ENCODE data around the gene PKDCC. TPM values are rescaled to one million over a fixed set of nuclear protein-coding genes. Genes with fewer than 3 reads are reported as not detected.
A peak's percentile ranks its signal among the peaks of the same experiment; 100 is the strongest.

Gene PKDCC
- total and polyA plus RNA-seq, 2 of the 13 experiments (the other 11 are each of a cell fraction or from before 2014, with no cell fraction given), result 52.6 to 58.8 TPM

DNA sequence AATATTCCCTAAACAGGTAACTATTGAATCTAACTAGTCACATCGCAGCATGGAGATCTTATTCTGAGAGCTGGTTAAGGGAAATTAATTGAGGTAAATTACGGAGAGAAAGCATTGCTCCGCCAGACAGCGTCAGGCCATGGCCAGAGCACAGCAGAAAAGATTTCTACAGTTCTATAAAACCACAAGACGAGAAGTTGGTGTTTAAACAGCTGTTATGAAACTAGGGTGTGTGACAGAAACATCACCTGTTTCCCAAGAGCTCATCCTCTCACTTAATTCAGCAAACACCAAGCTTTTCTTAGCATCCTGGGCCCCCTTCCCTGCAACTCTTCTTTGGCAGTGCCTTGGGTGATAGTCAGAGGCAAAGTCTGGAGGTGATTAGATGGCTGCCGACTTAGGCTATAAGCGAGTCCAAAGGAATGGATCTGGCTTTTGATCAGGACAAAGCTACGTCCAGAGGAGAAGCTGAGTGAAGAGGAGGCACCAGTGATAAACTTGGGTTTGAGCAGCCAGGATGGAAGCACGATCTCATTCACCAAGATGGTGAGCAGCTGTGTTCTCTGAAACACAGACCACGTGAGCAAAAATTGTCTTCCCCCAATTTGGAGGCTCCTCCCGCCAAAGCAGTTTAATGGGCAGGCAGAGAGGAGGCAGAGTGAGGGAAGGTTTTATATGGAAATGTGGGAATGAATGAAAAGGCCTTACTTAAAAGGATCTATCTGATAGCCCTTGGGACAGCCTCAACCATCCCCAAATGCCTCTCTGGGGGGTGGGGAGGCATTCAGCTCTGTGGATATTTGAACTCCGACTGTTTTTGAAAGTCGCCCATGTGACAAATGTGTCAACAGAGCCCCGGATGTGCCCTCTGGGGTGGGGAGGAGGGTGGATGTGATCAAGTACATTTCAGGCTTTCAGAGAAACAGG is 57.8 kb downstream of the PKDCC start (continued):
- TF ChIP-seq ZNF549 (CRISPR knock-in tag; IDR thresholded peaks at IDR 0.05) (no peak), ZNF580 (CRISPR knock-in tag; IDR thresholded peaks at IDR 0.05; ENCODE audit: borderline replicate concordance, low read depth) (peak; percentile 65), ZNF180 (CRISPR knock-in tag; IDR thresholded peaks at IDR 0.05; ENCODE audit: borderline replicate concordance, low read depth) (no peak), NR3C1 (CRISPR knock-in tag; IDR thresholded peaks at IDR 0.05) (no peak), ZNF878 (CRISPR knock-in tag; IDR thresholded peaks at IDR 0.05) (0 out of 2 replicates have a peak, but pooled peaks have one; percentile 57), TSC22D2 (CRISPR knock-in tag; IDR thresholded peaks at IDR 0.05; ENCODE audit: borderline replicate concordance) (0 out of 2 replicates have a peak, but pooled peaks have one; percentile 42), STAT5B (CRISPR knock-in tag; IDR thresholded peaks at IDR 0.05) (no peak), ELF3 (CRISPR knock-in tag; IDR thresholded peaks at IDR 0.05) (peak; percentile 97), IRX3 (CRISPR knock-in tag; IDR thresholded peaks at IDR 0.05; ENCODE audit: borderline replicate concordance, low read depth) (no peak), ZNF20 (CRISPR knock-in tag; IDR thresholded peaks at IDR 0.05) (no peak), ARNT2 (CRISPR knock-in tag; IDR thresholded peaks at IDR 0.05; ENCODE audit: low read depth) (peak; percentile 53; the same call in 1 of the 2 replicates), ZNF75D (CRISPR knock-in tag; IDR thresholded peaks at IDR 0.05; ENCODE audit: borderline replicate concordance) (no peak), ZBTB2 (CRISPR knock-in tag; IDR thresholded peaks at IDR 0.05; ENCODE audit: low read depth) (no peak), ATRX (CRISPR knock-in tag; IDR thresholded peaks at IDR 0.05; ENCODE audit: borderline replicate concordance) (no peak), ZKSCAN1 (IDR thresholded peaks at IDR 0.05; ENCODE audit: low read length) (no peak), ZBTB1 (CRISPR knock-in tag; IDR thresholded peaks at IDR 0.05; ENCODE audit: borderline replicate concordance) (no peak), RBM22 (optimal IDR thresholded peaks at IDR 0.05; ENCODE audit: low read length) (no peak), ZNF446 (CRISPR knock-in tag; IDR thresholded peaks at IDR 0.05) (no peak), ATF4 (CRISPR knock-in tag; IDR thresholded peaks at IDR 0.05) (peak in 1 of 2 experiments; percentile 46; a peak in 1 of 4 replicates), HMGA1 (CRISPR knock-in tag; conservative IDR thresholded peaks at IDR 0.05) (no peak), RXRA (CRISPR knock-in tag; IDR thresholded peaks at IDR 0.05) (peak; percentile 57; the same call in 1 of the 2 replicates)
- TF ChIP-seq, protein P1, sequence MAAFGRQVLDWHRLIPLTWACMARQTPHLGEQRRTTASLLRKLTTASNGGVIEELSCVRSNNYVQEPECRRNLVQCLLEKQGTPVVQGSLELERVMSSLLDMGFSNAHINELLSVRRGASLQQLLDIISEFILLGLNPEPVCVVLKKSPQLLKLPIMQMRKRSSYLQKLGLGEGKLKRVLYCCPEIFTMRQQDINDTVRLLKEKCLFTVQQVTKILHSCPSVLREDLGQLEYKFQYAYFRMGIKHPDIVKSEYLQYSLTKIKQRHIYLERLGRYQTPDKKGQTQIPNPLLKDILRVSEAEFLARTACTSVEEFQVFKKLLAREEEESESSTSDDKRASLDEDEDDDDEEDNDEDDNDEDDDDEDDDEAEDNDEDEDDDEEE (CRISPR knock-in tag; IDR thresholded peaks at IDR 0.05), result 0 out of 2 replicates have a peak, but pooled peaks have one; percentile 47
- TF ChIP-seq, protein P2, sequence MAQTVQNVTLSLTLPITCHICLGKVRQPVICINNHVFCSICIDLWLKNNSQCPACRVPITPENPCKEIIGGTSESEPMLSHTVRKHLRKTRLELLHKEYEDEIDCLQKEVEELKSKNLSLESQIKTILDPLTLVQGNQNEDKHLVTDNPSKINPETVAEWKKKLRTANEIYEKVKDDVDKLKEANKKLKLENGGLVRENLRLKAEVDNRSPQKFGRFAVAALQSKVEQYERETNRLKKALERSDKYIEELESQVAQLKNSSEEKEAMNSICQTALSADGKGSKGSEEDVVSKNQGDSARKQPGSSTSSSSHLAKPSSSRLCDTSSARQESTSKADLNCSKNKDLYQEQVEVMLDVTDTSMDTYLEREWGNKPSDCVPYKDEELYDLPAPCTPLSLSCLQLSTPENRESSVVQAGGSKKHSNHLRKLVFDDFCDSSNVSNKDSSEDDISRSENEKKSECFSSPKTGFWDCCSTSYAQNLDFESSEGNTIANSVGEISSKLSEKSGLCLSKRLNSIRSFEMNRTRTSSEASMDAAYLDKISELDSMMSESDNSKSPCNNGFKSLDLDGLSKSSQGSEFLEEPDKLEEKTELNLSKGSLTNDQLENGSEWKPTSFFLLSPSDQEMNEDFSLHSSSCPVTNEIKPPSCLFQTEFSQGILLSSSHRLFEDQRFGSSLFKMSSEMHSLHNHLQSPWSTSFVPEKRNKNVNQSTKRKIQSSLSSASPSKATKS (CRISPR knock-in tag; IDR thresholded peaks at IDR 0.05), result no peak

Measured in HepG2 (cell line).